HG03520 (cell line): ENCODE measurements around the gene HHATL.

Experiments used
- ATAC-seq: cut with Tn5 transposase; IDR thresholded peaks from one replicate; pipeline ENCODE4 v1.9.1; 2021; ENCODE audit warnings: mild to moderate bottlenecking, moderate library complexity; ENCODE audit not compliant: unreplicated experiment

Gene HHATL

GRCh38 chr3:42654331-42655201 is 48.0 kb downstream of the HHATL start:
- no peak for ATAC-seq

- ATAC-seq: no peak
Measured at GRCh38 chr3:42653560-42654330, 48.9 kb downstream of the HHATL start, which contains the start of gene ZBTB47. ZBTB47 (plus strand) TSS chr3:42653697; CDS start chr3:42658356, 4,659 bp downstream.

- no peak for ATAC-seq
Measured at GRCh38 chr3:42653303-42653559, 49.4 kb downstream of the HHATL start.

- peak; percentile 49 for ATAC-seq
Measured at GRCh38 chr3:42652611-42653302, 49.8 kb downstream of the HHATL start.

- ATAC-seq: no peak
Measured at GRCh38 chr3:42652251-42652610, 50.4 kb downstream of the HHATL start.

GRCh38 chr3:42651248-42652091 is 51.1 kb downstream of the HHATL start:
- ATAC-seq: no peak

- no peak for ATAC-seq
Measured at GRCh38 chr3:42649783-42650182, 52.8 kb downstream of the HHATL start.

GRCh38 chr3:42649006-42649405 is 53.6 kb downstream of the HHATL start:
- ATAC-seq: no peak

GRCh38 chr3:42647821-42648459 is 54.7 kb downstream of the HHATL start:
- no peak for ATAC-seq
